ENCODE data around the gene PPP1R13B.

Gene PPP1R13B

DNA sequence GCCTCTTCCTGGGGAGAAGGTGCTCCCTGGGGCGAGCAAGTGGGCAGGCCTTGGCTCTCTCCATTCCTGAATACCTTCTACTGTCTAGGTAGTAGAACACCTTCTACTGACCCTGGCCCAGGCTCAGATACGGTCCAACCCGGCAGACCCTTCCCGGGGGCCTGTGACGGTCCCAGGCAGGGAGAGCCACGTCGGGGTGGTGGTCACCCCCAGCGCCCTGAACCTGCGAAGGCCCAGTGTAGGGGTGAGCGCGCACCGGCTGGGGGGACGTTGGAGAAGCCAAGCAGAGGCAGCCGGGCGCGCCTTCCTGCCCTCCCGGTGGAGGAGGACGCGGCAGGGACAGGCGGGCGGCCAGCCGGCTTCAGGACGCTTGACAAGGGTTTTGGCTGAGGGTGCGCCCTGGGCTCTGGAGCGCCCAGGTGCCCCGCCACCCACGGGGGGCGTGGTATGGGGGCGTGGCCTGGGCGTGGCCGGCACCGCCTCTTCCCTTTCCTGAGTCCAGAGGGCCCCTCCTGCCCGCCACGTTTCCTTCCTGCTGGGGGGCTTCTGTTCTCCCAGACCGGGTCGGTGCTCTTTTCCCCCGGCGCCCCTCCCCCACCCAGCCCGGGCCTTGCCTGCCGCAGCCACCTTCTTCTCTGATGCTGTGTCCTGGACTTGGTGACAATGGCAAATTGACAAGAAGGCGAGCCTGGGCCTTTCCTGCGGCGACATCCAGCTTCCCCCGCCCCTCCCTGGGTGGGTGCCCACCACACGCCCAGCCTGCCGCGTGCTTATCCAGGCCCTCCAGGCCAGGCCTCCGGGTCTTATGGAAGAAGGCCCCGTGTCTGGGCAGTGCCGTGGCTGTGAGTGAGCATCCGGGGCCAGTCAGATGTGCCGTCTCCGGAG, 24.5 kb upstream of the PPP1R13B start:
- no peak overlapping the region for H3K4me3 ChIP-seq (ENCODE audit: control insufficient read depth, low read depth, low read length)
- no peak for DNase-seq (ENCODE audit: low read depth)
- TF ChIP-seq, protein P1, sequence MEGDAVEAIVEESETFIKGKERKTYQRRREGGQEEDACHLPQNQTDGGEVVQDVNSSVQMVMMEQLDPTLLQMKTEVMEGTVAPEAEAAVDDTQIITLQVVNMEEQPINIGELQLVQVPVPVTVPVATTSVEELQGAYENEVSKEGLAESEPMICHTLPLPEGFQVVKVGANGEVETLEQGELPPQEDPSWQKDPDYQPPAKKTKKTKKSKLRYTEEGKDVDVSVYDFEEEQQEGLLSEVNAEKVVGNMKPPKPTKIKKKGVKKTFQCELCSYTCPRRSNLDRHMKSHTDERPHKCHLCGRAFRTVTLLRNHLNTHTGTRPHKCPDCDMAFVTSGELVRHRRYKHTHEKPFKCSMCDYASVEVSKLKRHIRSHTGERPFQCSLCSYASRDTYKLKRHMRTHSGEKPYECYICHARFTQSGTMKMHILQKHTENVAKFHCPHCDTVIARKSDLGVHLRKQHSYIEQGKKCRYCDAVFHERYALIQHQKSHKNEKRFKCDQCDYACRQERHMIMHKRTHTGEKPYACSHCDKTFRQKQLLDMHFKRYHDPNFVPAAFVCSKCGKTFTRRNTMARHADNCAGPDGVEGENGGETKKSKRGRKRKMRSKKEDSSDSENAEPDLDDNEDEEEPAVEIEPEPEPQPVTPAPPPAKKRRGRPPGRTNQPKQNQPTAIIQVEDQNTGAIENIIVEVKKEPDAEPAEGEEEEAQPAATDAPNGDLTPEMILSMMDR (IDR thresholded peaks at IDR 0.05; ENCODE audit: control insufficient read depth, insufficient read depth, low read depth, low read length, missing control alignments) = no peak

DNA sequence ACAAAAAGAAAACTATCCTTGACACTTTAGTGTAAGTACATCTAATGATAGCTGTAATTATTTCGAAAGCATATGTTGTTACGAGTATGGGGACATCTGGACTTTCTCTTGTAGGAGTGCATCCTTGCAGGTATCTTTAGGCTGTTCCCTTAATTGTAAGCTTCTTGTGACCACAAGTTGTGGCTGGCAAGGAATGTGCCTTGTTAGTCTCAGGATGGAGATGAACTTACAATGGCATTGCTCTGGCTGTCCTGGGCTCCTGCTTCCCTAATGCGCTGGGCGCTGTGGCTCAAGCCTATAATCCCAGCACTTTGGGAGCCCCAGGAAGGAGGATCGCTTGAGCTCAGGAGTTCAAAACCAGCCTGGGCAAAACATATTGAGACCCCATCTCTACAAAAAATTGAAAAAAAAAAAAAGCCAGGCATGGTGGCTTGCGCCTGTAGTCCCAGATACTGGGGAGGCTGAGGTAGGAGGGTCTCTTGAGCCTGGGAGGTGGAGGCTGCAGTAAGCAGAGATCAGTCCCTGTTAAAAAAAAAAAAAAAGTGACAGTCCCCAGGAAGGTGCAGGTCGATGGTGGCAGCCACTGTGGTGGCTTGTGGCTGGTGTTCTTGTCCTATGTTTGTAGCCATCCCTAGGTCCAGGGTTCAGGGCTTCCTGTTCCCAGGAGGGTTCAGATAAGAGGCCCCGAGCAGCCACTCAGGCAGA, 23.7 kb upstream of the PPP1R13B start:
- no peak for DNase-seq (ENCODE audit: low read depth)
- TF ChIP-seq, protein P1 (IDR thresholded peaks at IDR 0.05; ENCODE audit: control insufficient read depth, insufficient read depth, low read depth, low read length, missing control alignments) = no peak
- no peak overlapping the region for H3K4me3 ChIP-seq (ENCODE audit: control insufficient read depth, low read depth, low read length)

DNA sequence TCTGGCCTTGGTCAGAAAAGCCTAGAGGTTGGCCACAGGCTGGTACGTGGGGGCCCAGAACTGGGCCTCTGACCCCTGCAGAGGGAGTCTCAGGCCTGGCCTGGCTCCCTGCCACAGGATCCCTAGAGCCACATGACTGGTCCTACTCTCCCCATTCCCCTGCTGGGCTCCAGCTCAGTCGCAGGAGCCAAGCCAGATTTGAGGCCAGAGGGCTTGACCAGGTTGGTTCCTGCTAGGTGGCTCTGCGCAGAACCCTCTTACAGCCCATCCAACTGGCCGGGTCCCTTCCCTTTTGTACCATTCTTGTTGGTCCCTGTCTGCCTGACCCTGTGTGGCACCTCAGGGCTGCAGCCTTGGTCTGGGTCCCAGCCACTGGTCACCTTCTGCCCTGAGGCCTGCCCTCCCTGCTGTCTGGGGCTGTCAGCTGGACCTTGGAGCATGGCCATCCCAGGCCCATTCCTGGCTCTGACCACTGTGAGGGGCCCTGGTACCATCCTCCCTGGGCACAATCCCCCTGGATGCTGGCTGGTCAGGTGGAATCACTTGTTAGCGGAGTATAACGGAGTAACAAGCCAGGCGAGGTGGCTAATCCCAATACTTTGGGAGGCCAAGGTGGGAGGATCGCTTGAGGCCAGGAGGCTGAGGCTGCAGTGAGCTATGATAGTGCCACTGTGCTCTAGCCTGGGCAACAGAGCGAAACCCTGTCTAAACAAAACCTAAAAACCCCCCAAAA, 22.9 kb upstream of the PPP1R13B start:
- no peak overlapping the region for H3K4me3 ChIP-seq (ENCODE audit: control insufficient read depth, low read depth, low read length)
- TF ChIP-seq, protein P1 (IDR thresholded peaks at IDR 0.05; ENCODE audit: control insufficient read depth, insufficient read depth, low read depth, low read length, missing control alignments) = no peak
- no peak for DNase-seq (ENCODE audit: low read depth)

DNA sequence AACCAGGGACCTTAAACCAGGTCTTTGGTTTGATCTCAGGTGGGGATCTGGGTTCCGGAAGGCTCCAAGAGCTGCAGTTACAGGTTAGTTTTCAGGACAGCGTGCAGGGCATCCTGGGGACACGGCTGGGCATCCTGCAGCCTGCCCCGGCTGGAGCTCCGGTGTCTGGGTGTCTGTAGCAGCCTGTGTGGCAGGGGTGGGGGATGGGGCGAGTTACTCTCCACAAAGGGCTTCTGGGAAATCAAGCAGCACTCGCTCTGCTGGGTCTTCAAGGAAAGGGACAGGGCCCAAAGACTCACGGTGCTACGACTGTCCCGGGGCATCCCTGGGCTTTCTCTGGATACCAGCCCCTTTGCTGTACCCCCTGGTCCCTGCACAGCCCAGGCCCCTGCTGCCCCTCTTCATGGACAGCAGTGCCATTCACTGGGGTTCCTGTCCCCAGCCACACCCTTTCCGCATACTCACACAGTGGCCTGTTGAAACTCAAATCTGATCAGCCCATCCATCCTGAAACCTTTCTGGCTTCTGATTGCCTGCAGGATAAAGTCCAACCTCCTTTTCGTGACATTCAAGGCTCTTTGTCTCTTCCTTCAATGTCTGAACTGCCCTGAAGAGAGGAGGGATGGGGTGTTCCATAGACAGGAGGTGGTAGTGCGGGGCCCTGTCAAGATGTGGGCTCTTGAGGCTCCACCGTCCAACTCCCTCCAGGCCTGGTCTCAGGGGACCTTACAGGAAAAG, 22.2 kb upstream of the PPP1R13B start:
- no peak overlapping the region for H3K4me3 ChIP-seq (ENCODE audit: control insufficient read depth, low read depth, low read length)
- DNase-seq (ENCODE audit: low read depth) = no peak
- TF ChIP-seq, protein P1 (IDR thresholded peaks at IDR 0.05; ENCODE audit: control insufficient read depth, insufficient read depth, low read depth, low read length, missing control alignments) = no peak

DNA sequence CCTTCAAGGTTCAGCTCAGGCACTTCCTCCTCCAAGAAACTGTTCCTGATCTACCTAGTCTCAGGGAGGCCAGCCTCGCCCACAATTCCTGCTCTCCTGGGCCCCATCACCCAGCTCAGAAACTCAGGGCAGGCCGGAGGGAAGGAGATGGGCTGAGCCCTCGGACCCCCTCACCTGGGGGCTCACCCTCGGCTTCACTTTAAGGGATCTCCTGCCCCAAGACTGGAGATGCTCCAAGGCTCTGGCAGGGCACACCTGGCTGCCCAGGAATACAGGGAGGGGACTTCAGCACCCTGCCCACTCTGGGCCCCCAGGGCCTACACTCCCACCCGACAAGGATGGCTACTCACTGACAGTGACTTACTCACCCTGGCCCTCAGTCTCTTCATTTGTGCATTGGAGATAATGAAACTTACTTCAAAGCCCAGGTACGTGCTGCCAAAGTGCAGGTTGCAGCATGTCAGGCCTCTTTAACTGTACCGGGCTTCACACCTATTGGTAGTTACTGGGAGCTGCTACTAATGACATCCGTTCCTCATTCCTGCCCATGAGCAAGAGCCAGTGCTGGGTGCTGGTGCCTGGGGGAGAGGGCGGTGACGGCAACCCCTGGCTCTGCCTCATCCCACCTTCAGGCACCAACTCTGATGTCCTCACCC, 21.0 kb upstream of the PPP1R13B start:
- no peak for DNase-seq (ENCODE audit: low read depth)
- TF ChIP-seq, protein P1 (IDR thresholded peaks at IDR 0.05; ENCODE audit: control insufficient read depth, insufficient read depth, low read depth, low read length, missing control alignments) = no peak
- H3K4me3 ChIP-seq (ENCODE audit: control insufficient read depth, low read depth, low read length) = no peak overlapping the region
